NOMO-1 treated with dmso at 0.1 percent for 144 hours (cell line): ENCODE data around the gene SLC37A1.

Experiments
- DNase-seq: peaks from one replicate; lab custom pipeline; 2025; ENCODE audit not compliant: unreplicated experiment; lab: John Stamatoyannopoulos, UW

The SLC37A1 gene

DNA sequence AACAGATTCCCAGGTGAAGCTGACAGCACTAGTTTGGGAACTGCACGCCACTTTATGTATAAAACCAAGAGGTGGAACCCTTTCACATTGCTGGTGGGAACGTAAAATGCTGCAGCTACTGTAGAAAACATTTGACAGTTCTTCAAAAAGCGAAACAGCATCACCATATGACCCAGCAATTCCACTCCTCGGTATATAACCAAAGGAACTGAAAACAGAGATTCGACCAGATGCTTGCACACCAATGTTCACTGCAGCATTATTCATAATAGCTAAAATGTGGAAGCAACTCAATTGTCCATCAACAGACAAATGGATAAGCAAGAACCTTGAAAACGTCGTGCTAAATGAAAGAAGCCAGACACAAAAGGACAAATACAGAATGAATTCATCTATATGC lies 35.1 kb upstream of the SLC37A1 start:
- DNase-seq: no peak

GRCh38 chr21:42479582-42479981 lies 34.1 kb upstream of the SLC37A1 start:
- no peak for DNase-seq

GRCh38 chr21:42480736-42481135 lies 32.9 kb upstream of the SLC37A1 start:
- no peak for DNase-seq

DNA sequence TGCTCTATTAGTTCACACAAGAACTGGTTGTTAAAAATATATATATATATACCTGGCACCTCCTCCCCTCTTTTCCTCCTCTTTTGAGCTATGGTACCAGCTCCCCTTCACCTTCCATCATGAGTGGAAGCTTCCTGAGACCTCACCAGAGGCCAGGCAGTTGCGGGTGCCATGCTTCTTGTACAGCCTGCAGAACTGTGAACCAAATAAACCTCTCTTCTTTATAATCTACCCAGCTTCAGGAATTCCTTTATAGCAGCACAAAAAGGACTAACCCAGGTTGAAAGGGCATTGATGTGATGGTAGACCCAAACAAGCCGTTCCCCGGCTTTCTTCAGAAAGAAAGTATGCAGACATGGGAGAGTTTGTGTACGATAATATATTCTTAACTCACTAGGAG lies 32.5 kb upstream of the SLC37A1 start:
- no peak for DNase-seq

GRCh38 chr21:42484966-42485365 lies 28.7 kb upstream of the SLC37A1 start:
- DNase-seq: no peak

GRCh38 chr21:42486072-42486471 lies 27.6 kb upstream of the SLC37A1 start:
- no peak for DNase-seq

DNA sequence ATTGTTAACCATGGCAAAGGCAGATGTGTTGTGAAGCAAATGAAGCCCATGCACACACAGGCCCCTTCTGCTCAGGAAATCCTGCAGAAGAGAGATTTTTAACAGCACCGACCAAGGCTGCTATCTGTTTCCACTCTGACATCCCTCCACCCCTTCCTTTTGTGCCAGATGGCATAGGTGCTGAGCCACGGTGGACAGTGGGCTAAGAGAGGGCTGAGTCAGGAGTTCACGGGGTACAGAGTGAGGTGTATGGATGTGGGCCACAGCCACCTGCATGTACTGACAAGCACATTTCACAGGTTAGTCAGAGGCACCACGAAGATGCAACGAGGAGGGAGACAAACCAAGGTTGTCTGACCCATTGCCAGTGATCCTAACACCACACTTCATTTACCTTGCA lies 27.1 kb upstream of the SLC37A1 start:
- no peak for DNase-seq

- DNase-seq: no peak
Measured at GRCh38 chr21:42489006-42489563, 24.6 kb upstream of the SLC37A1 start.

DNA sequence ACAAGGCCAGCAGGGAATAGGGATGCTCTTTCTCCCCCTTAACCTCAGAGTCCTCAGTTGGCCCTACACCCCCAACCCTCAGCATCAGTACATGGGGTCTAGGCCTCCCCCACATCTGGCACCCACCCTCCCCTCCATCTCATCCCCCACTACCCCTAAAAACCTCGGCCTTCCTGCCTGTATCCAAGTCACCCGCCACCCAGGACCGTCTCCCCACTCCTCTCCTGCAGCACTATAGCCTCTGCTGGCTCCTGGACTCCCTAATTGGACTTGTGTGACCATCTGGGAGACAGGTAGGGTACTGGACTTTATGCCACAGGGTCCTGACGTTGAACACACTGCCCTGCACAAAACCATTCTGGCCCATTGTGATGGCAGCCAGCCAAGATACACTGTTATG lies 23.7 kb upstream of the SLC37A1 start:
- DNase-seq: no peak

DNA sequence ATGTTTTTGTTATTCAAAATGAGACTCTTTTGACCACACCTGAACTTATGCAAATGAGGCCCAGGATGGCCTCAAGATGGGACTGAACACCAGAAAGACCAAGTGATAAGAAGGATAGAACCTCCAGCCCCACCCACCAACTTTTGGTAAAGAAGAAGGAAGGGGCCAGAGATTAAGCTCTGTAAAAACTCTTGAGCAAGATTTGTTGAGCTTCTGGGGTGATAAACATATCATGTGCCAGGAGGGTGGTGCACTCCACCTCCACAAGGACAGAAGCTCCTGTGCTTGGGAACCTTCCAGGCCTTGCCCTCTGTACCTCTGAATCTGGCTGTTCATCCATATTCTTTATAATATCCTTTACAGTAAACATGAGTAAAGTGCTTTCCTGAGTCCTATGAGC lies 22.9 kb upstream of the SLC37A1 start:
- no peak for DNase-seq

DNA sequence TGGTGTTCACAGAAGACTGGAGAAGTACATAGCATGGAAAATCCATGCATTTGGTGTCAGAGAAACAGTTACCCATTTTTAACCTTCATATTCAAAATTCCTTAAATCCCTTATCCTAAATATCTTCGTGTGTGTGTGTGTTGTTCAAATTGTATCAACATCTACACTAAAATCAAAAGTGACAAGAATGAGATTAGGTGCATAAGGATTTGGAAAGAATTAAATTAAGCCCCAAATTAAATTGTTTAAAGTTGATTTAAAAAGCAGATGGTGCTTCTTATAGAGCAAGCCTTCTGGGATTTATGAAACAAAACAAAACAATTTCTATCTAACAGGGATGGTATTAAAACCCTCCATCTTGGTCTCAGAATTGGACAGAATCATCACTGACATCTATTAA lies 22.3 kb upstream of the SLC37A1 start:
- DNase-seq: no peak

- no peak for DNase-seq
Measured at GRCh38 chr21:42492201-42492600, 21.5 kb upstream of the SLC37A1 start.

DNA sequence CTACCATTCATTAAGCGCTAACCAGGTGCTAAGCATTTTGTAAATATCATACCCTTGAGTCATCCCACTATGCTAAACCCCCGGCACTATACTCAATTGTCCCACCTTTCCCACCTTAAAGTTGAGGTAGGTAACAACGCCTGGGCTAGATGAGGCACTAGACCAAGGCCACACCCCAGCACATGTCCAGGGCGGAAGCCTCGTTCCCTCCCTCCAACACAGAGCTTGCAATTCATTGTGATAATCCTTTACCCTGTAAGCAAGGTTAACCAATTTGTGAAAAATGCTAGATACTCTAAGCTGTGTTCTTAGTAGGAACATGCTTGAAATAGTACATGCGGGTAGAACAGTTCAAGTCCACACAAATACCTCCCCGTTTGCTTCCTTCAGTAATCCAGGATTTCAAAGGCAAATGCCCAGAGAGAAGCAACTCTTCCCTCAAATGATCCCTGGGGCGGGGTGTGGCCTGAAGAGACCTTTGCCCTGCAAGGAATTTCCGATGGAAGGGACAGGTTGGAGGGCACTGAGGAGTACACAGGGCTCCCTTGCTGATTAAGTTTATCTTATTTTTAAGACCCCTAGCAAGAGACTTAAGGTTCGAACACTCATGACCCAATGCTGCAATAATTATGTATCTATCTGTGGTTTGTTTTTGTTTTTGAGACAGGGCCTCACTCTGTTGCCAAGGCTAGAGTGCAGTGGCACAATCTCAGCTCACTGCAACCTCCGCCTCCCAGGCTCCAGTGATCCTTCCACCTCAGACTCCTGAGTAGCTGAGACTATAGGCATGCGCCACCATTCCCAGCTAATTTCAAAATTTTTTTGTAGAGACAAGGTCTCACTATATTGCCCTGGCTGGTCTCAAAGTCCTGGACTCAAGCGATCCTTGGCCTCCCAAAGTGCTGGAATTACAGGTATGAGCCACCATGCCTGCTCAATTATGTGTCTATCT lies 20.3 kb upstream of the SLC37A1 start:
- DNase-seq: no peak

- DNase-seq: no peak
Measured at GRCh38 chr21:42495027-42495426, 18.6 kb upstream of the SLC37A1 start.

DNA sequence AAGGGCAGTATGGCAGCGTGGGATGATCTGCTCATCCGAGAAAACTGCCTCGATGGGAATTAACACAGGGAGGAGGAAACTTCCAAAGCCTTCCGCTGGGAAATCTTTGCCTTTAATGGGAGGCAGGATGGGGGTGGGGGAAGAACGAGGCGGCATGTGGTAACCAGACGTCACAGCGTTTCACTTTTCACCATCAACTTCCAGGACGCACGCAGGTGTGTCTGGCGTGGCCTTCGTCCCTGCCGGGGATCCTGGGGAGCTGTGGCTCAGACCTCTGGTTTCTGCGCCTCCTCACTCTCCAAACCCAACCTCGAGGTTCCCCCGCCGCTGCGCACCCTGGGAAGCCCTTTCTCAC lies 17.9 kb upstream of the SLC37A1 start:
- no peak for DNase-seq

DNA sequence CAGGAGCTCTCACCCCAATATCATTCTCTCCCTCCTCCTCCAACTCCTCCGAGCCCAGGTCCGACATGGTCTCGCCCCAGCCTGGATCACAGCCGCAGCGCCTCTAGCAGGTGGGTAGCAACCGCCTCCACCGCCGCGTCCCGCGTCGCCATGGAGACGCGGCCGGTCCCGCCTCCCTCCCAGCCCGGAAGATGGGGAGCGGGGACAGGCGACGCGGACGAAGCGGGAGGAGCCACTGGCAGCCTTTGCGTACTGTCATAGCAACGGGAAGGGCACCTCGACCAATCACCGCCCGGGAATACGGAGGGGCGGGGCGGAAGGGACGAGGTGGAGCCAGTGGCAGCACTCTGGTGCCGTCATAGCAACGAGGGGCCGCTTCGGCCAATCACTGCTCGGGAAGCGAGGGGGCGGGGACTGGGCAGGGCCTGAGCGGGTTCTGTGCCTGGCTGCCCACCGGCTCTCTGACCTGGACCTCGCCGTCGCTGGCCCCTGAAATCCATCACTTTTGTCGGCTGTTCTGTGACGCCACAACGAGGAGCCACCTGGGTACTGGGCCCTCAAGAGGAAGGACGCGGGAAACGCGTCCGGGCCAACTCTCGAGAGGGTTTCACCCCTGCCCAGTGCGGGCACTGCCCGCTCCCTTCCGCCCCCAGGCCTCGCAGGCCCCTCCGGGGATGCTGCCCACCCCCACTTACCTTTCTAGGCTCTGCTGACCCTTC lies 17.4 kb upstream of the SLC37A1 start, which contains the start of gene RSPH1:
TSS of gene RSPH1 (minus strand) at position 105 of the 719 bp plus-strand sequence. CDS start at position 67, 38 bp downstream.
- DNase-seq: peak; percentile 98

GRCh38 chr21:42496839-42497202 lies 16.8 kb upstream of the SLC37A1 start:
- no peak for DNase-seq

GRCh38 chr21:42498012-42498411 lies 15.6 kb upstream of the SLC37A1 start:
- no peak for DNase-seq

- no peak for DNase-seq
Measured at GRCh38 chr21:42499444-42500112, 14.1 kb upstream of the SLC37A1 start.

GRCh38 chr21:42500225-42500624 lies 13.4 kb upstream of the SLC37A1 start:
- DNase-seq: no peak

DNA sequence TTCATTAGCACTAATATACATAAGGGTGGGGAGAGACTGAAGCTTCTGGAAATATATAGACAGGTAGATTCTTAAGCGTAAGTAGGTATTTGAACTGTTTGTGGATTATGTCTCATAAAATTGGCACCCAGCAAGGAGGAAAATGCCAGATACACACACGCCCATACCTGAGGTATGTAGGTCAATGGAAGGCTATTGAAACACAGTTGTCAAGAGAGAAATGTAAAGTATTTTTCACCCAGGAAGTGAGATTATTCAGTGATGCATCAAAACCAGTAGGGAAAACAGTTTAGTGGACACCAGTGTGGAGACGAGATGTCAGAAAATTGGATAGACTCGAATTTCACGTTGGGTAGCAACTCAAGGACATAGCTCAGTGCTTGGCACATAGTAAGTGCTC lies 12.9 kb upstream of the SLC37A1 start:
- DNase-seq: no peak
